ENCODE data around the gene TRMT44. TPM values are rescaled to one million over a fixed set of nuclear protein-coding genes. Genes with fewer than 3 reads are reported as not detected.

Gene TRMT44
- total RNA-seq, 1 experiment from 2014 or later = 24.4 TPM

- H3K36me3 Mint-ChIP-seq (ENCODE audit: insufficient read depth, unreplicated experiment) = peaks cover 12% of the 10 kb centered on the region
- ChIA-PET CTCF (interaction anchor here (0.5 to 2.3 kb wide), 3 partner anchors 12 to 154 kb away, joined by 5 to 8 read pairs (median 5); no protein-coding TSS in a partner anchor), POLR2A (interaction anchor here (0.6 kb wide), 1 partner anchor 15 kb away, joined by 4 read pairs; no protein-coding TSS in a partner anchor)
- DNase-seq (ENCODE audit: unreplicated experiment) = no peak
- H3K4me1 Mint-ChIP-seq (ENCODE audit: insufficient read depth, unreplicated experiment) = peaks cover 9% of the 10 kb centered on the region
- H3K27me3 Mint-ChIP-seq (ENCODE audit: insufficient read depth, unreplicated experiment) = no peaks in the 10 kb centered on the region
- no TSS peak for BruUV-seq (replicated peaks)
- no peak overlapping the region for H3K27ac Mint-ChIP-seq (ENCODE audit: low read depth, unreplicated experiment)
- no peak overlapping the region for H3K4me3 Mint-ChIP-seq (ENCODE audit: unreplicated experiment)
- no peaks in the 10 kb centered on the region for H3K9me3 Mint-ChIP-seq (ENCODE audit: unreplicated experiment)
- TF ChIP-seq CTCF (IDR thresholded peaks at IDR 0.05; ENCODE audit: unreplicated experiment) = no peak
- intact Hi-C loops (cut with micrococcal nuclease) = no loop called here
Observed at GRCh38 chr4:8395504-8396296, 44.9 kb upstream of the TRMT44 start.

GRCh38 chr4:8396762-8397406 lies 43.7 kb upstream of the TRMT44 start:
- no peak overlapping the region for H3K27ac Mint-ChIP-seq (ENCODE audit: low read depth, unreplicated experiment)

GRCh38 chr4:8398347-8398746 lies 42.2 kb upstream of the TRMT44 start:
- peaks cover 8% of the 10 kb centered on the region for H3K4me1 Mint-ChIP-seq (ENCODE audit: insufficient read depth, unreplicated experiment)
- intact Hi-C loops (cut with micrococcal nuclease) = no loop called here
- no peak for TF ChIP-seq CTCF (IDR thresholded peaks at IDR 0.05; ENCODE audit: unreplicated experiment)
- ChIA-PET CTCF (interaction anchor here (1.3 kb wide), 1 partner anchor 131 kb away, joined by 5 read pairs; no protein-coding TSS in a partner anchor), POLR2A (no interaction called here)
- H3K36me3 Mint-ChIP-seq (ENCODE audit: insufficient read depth, unreplicated experiment) = peaks cover 13% of the 10 kb centered on the region
- no peak overlapping the region for H3K4me3 Mint-ChIP-seq (ENCODE audit: unreplicated experiment)
- H3K27ac Mint-ChIP-seq (ENCODE audit: low read depth, unreplicated experiment) = no peak overlapping the region
- no peaks in the 10 kb centered on the region for H3K27me3 Mint-ChIP-seq (ENCODE audit: insufficient read depth, unreplicated experiment)
- no peak for DNase-seq (ENCODE audit: unreplicated experiment)
- BruUV-seq (replicated peaks) = no TSS peak
- H3K9me3 Mint-ChIP-seq (ENCODE audit: unreplicated experiment) = no peaks in the 10 kb centered on the region

More at GRCh38 chr4:8396762-8397406, 43.7 kb upstream of the TRMT44 start:
- ChIA-PET CTCF (interaction anchor here (0.6 to 2.3 kb wide), 2 partner anchors 11 to 130 kb away, joined by 4 to 8 read pairs; no protein-coding TSS in a partner anchor), POLR2A (no interaction called here)
- BruUV-seq (replicated peaks) = no TSS peak
- no peak overlapping the region for H3K4me3 Mint-ChIP-seq (ENCODE audit: unreplicated experiment)
- peaks cover 5% of the 10 kb centered on the region for H3K36me3 Mint-ChIP-seq (ENCODE audit: insufficient read depth, unreplicated experiment)
- intact Hi-C loops (cut with micrococcal nuclease) = no loop called here
- H3K27me3 Mint-ChIP-seq (ENCODE audit: insufficient read depth, unreplicated experiment) = no peaks in the 10 kb centered on the region
- no peak for TF ChIP-seq CTCF (IDR thresholded peaks at IDR 0.05; ENCODE audit: unreplicated experiment)
- DNase-seq (ENCODE audit: unreplicated experiment) = no peak
- H3K4me1 Mint-ChIP-seq (ENCODE audit: insufficient read depth, unreplicated experiment) = peaks cover 9% of the 10 kb centered on the region
- H3K9me3 Mint-ChIP-seq (ENCODE audit: unreplicated experiment) = no peaks in the 10 kb centered on the region

GRCh38 chr4:8399298-8399697 lies 41.3 kb upstream of the TRMT44 start:
- peaks cover 12% of the 10 kb centered on the region for H3K36me3 Mint-ChIP-seq (ENCODE audit: insufficient read depth, unreplicated experiment)
- no peaks in the 10 kb centered on the region for H3K9me3 Mint-ChIP-seq (ENCODE audit: unreplicated experiment)
- ChIA-PET CTCF (interaction anchor here (1.1 kb wide), 1 partner anchor 156 kb away, joined by 4 read pairs; no protein-coding TSS in a partner anchor), POLR2A (no interaction called here)
- H3K27me3 Mint-ChIP-seq (ENCODE audit: insufficient read depth, unreplicated experiment) = no peaks in the 10 kb centered on the region
- DNase-seq (ENCODE audit: unreplicated experiment) = no peak
- H3K4me3 Mint-ChIP-seq (ENCODE audit: unreplicated experiment) = no peak overlapping the region
- no peak overlapping the region for H3K27ac Mint-ChIP-seq (ENCODE audit: low read depth, unreplicated experiment)
- no peak for TF ChIP-seq CTCF (IDR thresholded peaks at IDR 0.05; ENCODE audit: unreplicated experiment)
- intact Hi-C loops (cut with micrococcal nuclease) = no loop called here
- H3K4me1 Mint-ChIP-seq (ENCODE audit: insufficient read depth, unreplicated experiment) = no peaks in the 10 kb centered on the region
- BruUV-seq (replicated peaks) = no TSS peak

All from MCF 10A (cell line).